OCI-LY1 (cell line): ENCODE measurements around the gene CFAP20DC.

Experiments used
- H2AFZ ChIP-seq: fragments of 200-600 bp; sonication (generic), shearing (Covaris generic); 2 replicates; pipeline ENCODE4 v1.6.0; 2014; ENCODE audit warnings: antibody characterized with exemption, mild to moderate bottlenecking, low read length
- H3F3A ChIP-seq: fragments of 200-600 bp; sonication (generic), shearing (Covaris generic); 2 replicates; pipeline ENCODE4 v1.6.0; 2014; ENCODE audit warnings: mild to moderate bottlenecking, antibody characterized with exemption, low read length, moderate library complexity; ENCODE audit not compliant: insufficient read depth
- H3K27ac ChIP-seq: fragments of 200-600 bp; sonication (generic); 2 replicates; pipeline ENCODE4 v1.5.1; 2014; ENCODE audit warnings: low read length, mixed run types, mild to moderate bottlenecking, low read depth; ENCODE audit not compliant: poor library complexity, severe bottlenecking
- H3K27me3 ChIP-seq: fragments of 200-600 bp; sonication (generic); 2 replicates; pipeline ENCODE4 v1.6.0; 2014; ENCODE audit warnings: antibody characterized with exemption, mild to moderate bottlenecking, low read length, moderate library complexity; ENCODE audit not compliant: insufficient read depth
- H3K36me3 ChIP-seq: fragments of 200-600 bp; sonication (generic); 2 replicates; pipeline ENCODE4 v1.6.1; 2014; ENCODE audit warnings: mild to moderate bottlenecking, antibody characterized with exemption, low read length, moderate library complexity, mixed read lengths; ENCODE audit not compliant: insufficient read depth
- H3K4me1 ChIP-seq: fragments of 200-600 bp; sonication (generic); 2 replicates; pipeline ENCODE4 v1.5.1; 2014; ENCODE audit warnings: mild to moderate bottlenecking, low read length, moderate library complexity; ENCODE audit not compliant: insufficient read depth, severe bottlenecking
- H3K4me2 ChIP-seq: fragments of 200-600 bp; sonication (generic), shearing (Covaris generic); 2 replicates; pipeline ENCODE4 v1.6.1; 2014; ENCODE audit warnings: low read length
- H3K4me3 ChIP-seq: fragments of 200-600 bp; sonication (generic); 2 replicates; pipeline ENCODE4 v1.5.1; 2014; ENCODE audit warnings: low read length, low read depth, mild to moderate bottlenecking, mixed read lengths; ENCODE audit not compliant: poor library complexity, severe bottlenecking
- H3K79me2 ChIP-seq: fragments of 200-600 bp; shearing (Covaris generic); 2 replicates; pipeline ENCODE4 v1.6.1; 2016; ENCODE audit warnings: mixed run types, low read length, mixed read lengths; ENCODE audit not compliant: insufficient read depth
- H3K9ac ChIP-seq: fragments of 200-600 bp; sonication (generic), shearing (Covaris generic); 2 replicates; pipeline ENCODE4 v1.6.1; 2014; ENCODE audit warnings: mild to moderate bottlenecking, low read length, mixed read lengths
- H3K9me2 ChIP-seq: fragments of 200-600 bp; sonication (generic), shearing (Covaris generic); 2 replicates; pipeline ENCODE4 v1.6.1; 2014; ENCODE audit warnings: low read depth, mild to moderate bottlenecking, low read length, mixed read lengths
- H3K9me3 ChIP-seq: fragments of 200-600 bp; shearing (Covaris generic); 2 replicates; pipeline ENCODE4 v1.6.1; 2014; ENCODE audit warnings: low read length, mixed read lengths
- H4K20me1 ChIP-seq: fragments of 200-600 bp; sonication (generic), shearing (Covaris generic); 2 replicates; pipeline ENCODE4 v1.6.0; 2016; ENCODE audit warnings: mild to moderate bottlenecking, low read length; ENCODE audit not compliant: insufficient read depth
- EZH2 ChIP-seq: fragments of 200-600 bp; sonication (generic), shearing (Covaris generic); IDR thresholded peaks from 2 replicates; pipeline ENCODE4 v1.8.0; 2017; ENCODE audit warnings: borderline replicate concordance, mixed run types, mild to moderate bottlenecking, antibody characterized with exemption, low read length, moderate library complexity, mixed read lengths
- TF ChIP-seq, protein P1 (sequence below): fragments of 200-600 bp; sonication (generic), shearing (Covaris generic); IDR thresholded peaks from 2 replicates; pipeline ENCODE4 v1.5.1; 2017; ENCODE audit warnings: mild to moderate bottlenecking, antibody characterized with exemption, low read length, moderate library complexity, mixed read lengths

The CFAP20DC gene

DNA sequence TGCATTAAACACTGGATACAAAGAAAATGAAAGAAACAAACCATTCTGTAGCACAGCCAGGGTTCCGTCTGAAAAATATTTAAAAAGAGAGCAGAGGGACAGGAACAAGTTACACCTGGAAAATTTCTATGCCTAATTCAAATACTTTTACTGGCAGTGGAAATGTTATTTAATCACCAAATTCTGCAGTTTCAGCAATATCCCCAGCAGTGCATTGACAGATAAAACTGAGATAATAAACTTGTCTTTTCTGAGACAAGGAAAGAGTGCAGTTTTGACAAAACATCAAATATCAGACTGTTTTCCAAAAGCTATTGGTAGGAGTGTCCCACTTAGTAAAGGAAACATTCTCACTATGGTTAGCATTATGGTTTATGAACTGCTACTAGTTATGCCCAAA lies 209.9 kb downstream of the CFAP20DC start:
- TF ChIP-seq EZH2: no peak
- TF ChIP-seq, protein P1, sequence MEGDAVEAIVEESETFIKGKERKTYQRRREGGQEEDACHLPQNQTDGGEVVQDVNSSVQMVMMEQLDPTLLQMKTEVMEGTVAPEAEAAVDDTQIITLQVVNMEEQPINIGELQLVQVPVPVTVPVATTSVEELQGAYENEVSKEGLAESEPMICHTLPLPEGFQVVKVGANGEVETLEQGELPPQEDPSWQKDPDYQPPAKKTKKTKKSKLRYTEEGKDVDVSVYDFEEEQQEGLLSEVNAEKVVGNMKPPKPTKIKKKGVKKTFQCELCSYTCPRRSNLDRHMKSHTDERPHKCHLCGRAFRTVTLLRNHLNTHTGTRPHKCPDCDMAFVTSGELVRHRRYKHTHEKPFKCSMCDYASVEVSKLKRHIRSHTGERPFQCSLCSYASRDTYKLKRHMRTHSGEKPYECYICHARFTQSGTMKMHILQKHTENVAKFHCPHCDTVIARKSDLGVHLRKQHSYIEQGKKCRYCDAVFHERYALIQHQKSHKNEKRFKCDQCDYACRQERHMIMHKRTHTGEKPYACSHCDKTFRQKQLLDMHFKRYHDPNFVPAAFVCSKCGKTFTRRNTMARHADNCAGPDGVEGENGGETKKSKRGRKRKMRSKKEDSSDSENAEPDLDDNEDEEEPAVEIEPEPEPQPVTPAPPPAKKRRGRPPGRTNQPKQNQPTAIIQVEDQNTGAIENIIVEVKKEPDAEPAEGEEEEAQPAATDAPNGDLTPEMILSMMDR: no peak
- no peaks in the 10 kb centered on the region for H3K9me3 ChIP-seq

DNA sequence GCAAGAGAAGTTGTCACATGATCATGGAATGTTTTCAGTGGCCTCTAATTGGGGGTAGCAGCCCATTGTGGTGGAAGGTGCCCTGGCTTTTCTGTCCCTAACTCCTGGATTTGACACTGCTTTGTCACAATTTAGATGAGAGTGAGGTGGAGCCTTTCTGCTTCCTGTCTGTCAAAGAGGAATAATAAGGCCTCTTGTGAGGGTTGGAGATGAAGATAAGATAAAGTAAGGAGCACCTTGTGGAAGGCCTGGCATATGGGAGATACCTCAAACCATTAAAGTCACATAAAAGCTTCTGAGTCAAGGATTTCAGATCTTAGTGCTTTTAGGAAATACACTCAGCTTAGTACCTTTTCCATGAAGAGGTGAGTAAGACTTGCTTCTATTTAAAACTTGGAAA lies 210.6 kb downstream of the CFAP20DC start:
- no peak for TF ChIP-seq EZH2
- TF ChIP-seq, protein P1: no peak
- Histone ChIP-seq H3K9ac (no peak overlapping the region), H3K27ac (no peak overlapping the region), H3K9me2 (no peaks in the 10 kb centered on the region), H4K20me1 (no peaks in the 10 kb centered on the region), H3K9me3 (no peaks in the 10 kb centered on the region), H3K27me3 (no peaks in the 10 kb centered on the region), H3F3A (no peaks in the 10 kb centered on the region), H3K36me3 (no peaks in the 10 kb centered on the region), H3K4me2 (no peak overlapping the region), H3K4me1 (no peaks in the 10 kb centered on the region), H3K79me2 (no peaks in the 10 kb centered on the region), H2AFZ (no peak overlapping the region), H3K4me3 (no peak overlapping the region)

More for the DNA sequence above, 209.9 kb downstream of the CFAP20DC start:
- no peaks in the 10 kb centered on the region for H3K4me1 ChIP-seq
- no peak overlapping the region for H3K4me3 ChIP-seq
- H3K27me3 ChIP-seq: no peaks in the 10 kb centered on the region
- no peaks in the 10 kb centered on the region for H4K20me1 ChIP-seq
- H3K27ac ChIP-seq: no peak overlapping the region
- no peaks in the 10 kb centered on the region for H3F3A ChIP-seq
- no peak overlapping the region for H2AFZ ChIP-seq
- no peaks in the 10 kb centered on the region for H3K79me2 ChIP-seq
- no peak overlapping the region for H3K4me2 ChIP-seq
- no peak overlapping the region for H3K9ac ChIP-seq
- H3K36me3 ChIP-seq: no peaks in the 10 kb centered on the region
- no peaks in the 10 kb centered on the region for H3K9me2 ChIP-seq

DNA sequence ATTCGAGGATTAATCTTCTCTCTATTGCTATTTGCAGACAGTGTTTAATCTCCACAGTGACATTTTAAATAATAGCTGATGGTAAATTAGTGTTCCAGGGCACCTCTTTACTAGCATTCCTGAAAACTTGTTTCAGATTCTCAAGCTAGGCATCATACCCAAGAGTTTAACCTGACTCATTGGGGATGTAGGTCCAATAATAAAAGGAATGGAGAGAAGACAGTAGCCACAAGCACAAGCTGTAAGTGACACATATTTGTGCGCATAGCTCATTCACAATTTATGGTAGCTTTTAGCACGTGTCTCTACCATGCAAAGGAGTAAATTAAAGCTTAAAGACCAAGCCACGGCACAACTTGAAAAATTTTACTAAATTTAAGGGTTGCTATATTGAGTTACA lies 212.0 kb downstream of the CFAP20DC start:
- H3K9me3 ChIP-seq: no peaks in the 10 kb centered on the region

More for the DNA sequence above, 212.0 kb downstream of the CFAP20DC start:
- Histone ChIP-seq H3F3A (no peaks in the 10 kb centered on the region), H3K27ac (no peak overlapping the region), H2AFZ (no peak overlapping the region), H4K20me1 (no peaks in the 10 kb centered on the region), H3K4me3 (no peak overlapping the region), H3K4me1 (no peaks in the 10 kb centered on the region), H3K4me2 (no peak overlapping the region), H3K27me3 (no peaks in the 10 kb centered on the region), H3K79me2 (no peaks in the 10 kb centered on the region), H3K9me2 (no peaks in the 10 kb centered on the region), H3K9ac (no peak overlapping the region), H3K36me3 (no peaks in the 10 kb centered on the region)
- no peak for TF ChIP-seq EZH2
- TF ChIP-seq, protein P1: no peak
